ENCODE measurements around the gene C2CD4D.

DNA sequence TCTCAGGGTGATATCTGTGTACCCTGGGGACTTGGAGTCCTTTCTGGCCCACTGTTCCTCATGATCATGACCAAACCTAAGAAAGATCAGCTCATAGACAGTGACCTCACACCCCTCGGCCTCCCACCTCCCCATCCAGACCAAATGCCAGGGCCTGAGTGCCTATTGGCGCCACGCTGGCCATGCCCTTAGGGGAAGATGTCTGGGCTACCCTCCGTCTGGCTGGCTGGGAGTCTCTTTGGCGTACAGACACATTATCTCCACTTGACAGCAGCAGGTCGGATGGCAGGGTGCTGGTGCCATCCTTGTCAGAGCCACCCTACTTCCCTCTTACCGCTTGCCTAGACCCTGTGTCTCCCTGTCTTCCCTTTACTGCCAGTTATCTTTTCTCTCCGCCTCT is 16.4 kb downstream of the C2CD4D start:
- TF ChIP-seq, protein P1, sequence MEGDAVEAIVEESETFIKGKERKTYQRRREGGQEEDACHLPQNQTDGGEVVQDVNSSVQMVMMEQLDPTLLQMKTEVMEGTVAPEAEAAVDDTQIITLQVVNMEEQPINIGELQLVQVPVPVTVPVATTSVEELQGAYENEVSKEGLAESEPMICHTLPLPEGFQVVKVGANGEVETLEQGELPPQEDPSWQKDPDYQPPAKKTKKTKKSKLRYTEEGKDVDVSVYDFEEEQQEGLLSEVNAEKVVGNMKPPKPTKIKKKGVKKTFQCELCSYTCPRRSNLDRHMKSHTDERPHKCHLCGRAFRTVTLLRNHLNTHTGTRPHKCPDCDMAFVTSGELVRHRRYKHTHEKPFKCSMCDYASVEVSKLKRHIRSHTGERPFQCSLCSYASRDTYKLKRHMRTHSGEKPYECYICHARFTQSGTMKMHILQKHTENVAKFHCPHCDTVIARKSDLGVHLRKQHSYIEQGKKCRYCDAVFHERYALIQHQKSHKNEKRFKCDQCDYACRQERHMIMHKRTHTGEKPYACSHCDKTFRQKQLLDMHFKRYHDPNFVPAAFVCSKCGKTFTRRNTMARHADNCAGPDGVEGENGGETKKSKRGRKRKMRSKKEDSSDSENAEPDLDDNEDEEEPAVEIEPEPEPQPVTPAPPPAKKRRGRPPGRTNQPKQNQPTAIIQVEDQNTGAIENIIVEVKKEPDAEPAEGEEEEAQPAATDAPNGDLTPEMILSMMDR (IDR thresholded peaks at IDR 0.05): no peak
- no peak for TF ChIP-seq EZH2 (IDR thresholded peaks at IDR 0.05; ENCODE audit: borderline replicate concordance, insufficient read depth, low read depth, low read length, poor library complexity, severe bottlenecking)
